HG03571 (cell line): Measurements from ENCODE around the gene RLF.

Experiments used
- ATAC-seq: cut with Tn5 transposase; IDR thresholded peaks from one replicate; pipeline ENCODE4 v1.9.1; 2021; ENCODE audit not compliant: unreplicated experiment

RLF gene

GRCh38 chr1:40161125-40161887 lies at the start of gene RLF:
RLF (plus strand) TSS chr1:40161387; CDS start chr1:40161400, 13 bp downstream.
- peak; percentile 87 for ATAC-seq

GRCh38 chr1:40114400-40114799 lies 46.8 kb upstream of the RLF start:
- no peak for ATAC-seq

GRCh38 chr1:40120128-40120527 lies 41.1 kb upstream of the RLF start:
- no peak for ATAC-seq

- ATAC-seq, result no peak
Observed at GRCh38 chr1:40122855-40123254, 38.3 kb upstream of the RLF start.

GRCh38 chr1:40130892-40131291 lies 30.3 kb upstream of the RLF start:
- no peak for ATAC-seq

- ATAC-seq, result no peak
Observed at GRCh38 chr1:40132383-40133311, 28.5 kb upstream of the RLF start.

- ATAC-seq, result no peak
Observed at GRCh38 chr1:40133312-40133665, 27.9 kb upstream of the RLF start.

- no peak for ATAC-seq
Observed at GRCh38 chr1:40133839-40134238, 27.3 kb upstream of the RLF start.

- ATAC-seq, result no peak
Observed at GRCh38 chr1:40140211-40140973, 20.8 kb upstream of the RLF start.

GRCh38 chr1:40141878-40142535 lies 19.2 kb upstream of the RLF start:
- ATAC-seq, result no peak

GRCh38 chr1:40143891-40144575 lies 17.2 kb upstream of the RLF start:
- no peak for ATAC-seq

- no peak for ATAC-seq
Observed at GRCh38 chr1:40151457-40152079, 9.6 kb upstream of the RLF start.

- peak; percentile 51 for ATAC-seq
Observed at GRCh38 chr1:40153073-40153770, 8.0 kb upstream of the RLF start.

- no peak for ATAC-seq
Observed at GRCh38 chr1:40155135-40155534, 6.1 kb upstream of the RLF start.

GRCh38 chr1:40155910-40156309 lies 5.3 kb upstream of the RLF start:
- ATAC-seq, result no peak

- ATAC-seq, result no peak
Observed at GRCh38 chr1:40160806-40161124, 422 bp upstream of the RLF start.

GRCh38 chr1:40161888-40162397 lies 756 bp downstream of the RLF start:
- no peak for ATAC-seq

GRCh38 chr1:40162753-40163441 lies 1.7 kb downstream of the RLF start:
- no peak for ATAC-seq

- ATAC-seq, result no peak
Observed at GRCh38 chr1:40167317-40167716, 6.1 kb downstream of the RLF start.
